HEK293T (cell line): ENCODE results near the gene C1GALT1C1L.
A peak's percentile ranks its signal among the peaks of the same experiment; 100 is the strongest.
"Not testable (repeated sequence)": the region's sequence is repeated elsewhere in the genome, so short reads cannot be mapped to it uniquely, and the experiment has no call there.

Experiments used
- CTCF ChIA-PET: fragments of 350-600 bp; formaldehyde crosslinking; extraction: SDS; loops from one replicate; lab custom pipeline; 2021; ENCODE audit warnings: antibody characterized with exemption, inconsistent platforms; lab: Yijun Ruan, JAX
- POLR2A ChIA-PET: fragments of 350-600 bp; formaldehyde crosslinking; extraction: SDS; loops from one replicate; lab custom pipeline; 2020; ENCODE audit warnings: antibody characterized with exemption, inconsistent platforms; lab: Yijun Ruan, JAX
- DNase-seq: peaks from one replicate; pipeline ENCODE4 v3.0.0; 2012; ENCODE audit warnings: mixed read lengths; ENCODE audit errors: extremely low spot score
- ARNT ChIP-seq: fragments of 450-650 bp; IDR thresholded peaks from 2 replicates; pipeline ENCODE4 v1.6.1; 2017; ENCODE audit warnings: mild to moderate bottlenecking
- BHLHE40 ChIP-seq: fragments of 450-650 bp; IDR thresholded peaks from 2 replicates; pipeline ENCODE4 v1.6.1; 2016; ENCODE audit warnings: mild to moderate bottlenecking, moderate library complexity, borderline replicate concordance
- CTBP1 ChIP-seq: fragments of 450-650 bp; IDR thresholded peaks from 2 replicates; pipeline ENCODE4 v1.6.1; 2016; ENCODE audit warnings: borderline replicate concordance
- ELF4 ChIP-seq: fragments of 450-650 bp; IDR thresholded peaks from 2 replicates; pipeline ENCODE4 v1.6.1; 2017; ENCODE audit warnings: antibody characterized with exemption
- FOXA1 ChIP-seq: fragments of 450-650 bp; IDR thresholded peaks from 2 replicates; pipeline ENCODE4 v1.6.1; 2016; ENCODE audit warnings: mild to moderate bottlenecking
- FOXK2 ChIP-seq: fragments of 450-650 bp; IDR thresholded peaks from 2 replicates; pipeline ENCODE4 v1.6.1; 2016; ENCODE audit warnings: mild to moderate bottlenecking
- FOXM1 ChIP-seq: fragments of 450-650 bp; IDR thresholded peaks from 2 replicates; pipeline ENCODE4 v1.6.1; 2017; ENCODE audit warnings: mild to moderate bottlenecking, borderline replicate concordance
- HDGF ChIP-seq: fragments of 450-650 bp; IDR thresholded peaks from 2 replicates; pipeline ENCODE4 v1.6.1; 2017; ENCODE audit warnings: antibody characterized with exemption, borderline replicate concordance
- L3MBTL2 ChIP-seq: fragments of 450-650 bp; conservative IDR thresholded peaks from 2 replicates; pipeline ENCODE4 v1.6.1; 2016; ENCODE audit warnings: mild to moderate bottlenecking
- LEF1 ChIP-seq: fragments of 450-650 bp; IDR thresholded peaks from 2 replicates; pipeline ENCODE4 v1.6.1; 2017; ENCODE audit warnings: mild to moderate bottlenecking, borderline replicate concordance
- NFRKB ChIP-seq: fragments of 450-650 bp; IDR thresholded peaks from 2 replicates; pipeline ENCODE4 v1.6.1; 2016; ENCODE audit warnings: mild to moderate bottlenecking, moderate library complexity
- PKNOX1 ChIP-seq: fragments of 450-650 bp; IDR thresholded peaks from 2 replicates; pipeline ENCODE4 v1.6.1; 2016
- SP1 ChIP-seq: fragments of 450-650 bp; IDR thresholded peaks from 2 replicates; pipeline ENCODE4 v1.6.1; 2017
- SUZ12 ChIP-seq: fragments of 450-650 bp; IDR thresholded peaks from 2 replicates; pipeline ENCODE4 v1.6.1; 2016; ENCODE audit warnings: mild to moderate bottlenecking
- TARDBP ChIP-seq: fragments of 450-650 bp; IDR thresholded peaks from 2 replicates; pipeline ENCODE4 v1.6.1; 2016
- ZNF384 ChIP-seq: fragments of 450-650 bp; IDR thresholded peaks from 2 replicates; pipeline ENCODE4 v1.6.1; 2016

C1GALT1C1L gene

GRCh38 chr2:43637030-43637803 lies 39.0 kb downstream of the C1GALT1C1L start, which contains the start of gene PLEKHH2:
Gene PLEKHH2 (plus strand): TSS chr2:43637260. CDS start chr2:43644674, 7,414 bp downstream.
- CTCF ChIA-PET: no interaction called here
- TF ChIP-seq ZNF384 (no peak), PKNOX1 (peak; percentile 99), SP1 (peak; percentile 60; the same call in 1 of the 2 replicates), FOXK2 (no peak), CTBP1 (no peak)
- POLR2A ChIA-PET: interaction anchor here (0.7 to 1.8 kb wide), 7 partner anchors 14 to 161 kb away, joined by 3 to 6 read pairs (median 3); partner anchors contain the start of genes C1GALT1C1L and DYNC2LI1
- peak; percentile 98 for DNase-seq

GRCh38 chr2:43636621-43637020 lies 39.6 kb downstream of the C1GALT1C1L start:
- ChIA-PET POLR2A (interaction anchor here (0.7 to 1.8 kb wide), 7 partner anchors 15 to 161 kb away, joined by 3 to 6 read pairs (median 3); partner anchors contain the start of genes C1GALT1C1L and DYNC2LI1), CTCF (no interaction called here)
- DNase-seq: no peak
- TF ChIP-seq HDGF: no peak
- TF ChIP-seq LEF1: no peak
- no peak for TF ChIP-seq PKNOX1
- TF ChIP-seq FOXA1: no peak
- TF ChIP-seq FOXM1: no peak
- no peak for TF ChIP-seq CTBP1

GRCh38 chr2:43636153-43636552 lies 40.1 kb downstream of the C1GALT1C1L start:
- POLR2A ChIA-PET: interaction anchor here (1.3 to 1.8 kb wide), 2 partner anchors 40 to 89 kb away, joined by 3 to 6 read pairs; partner anchors contain the start of gene C1GALT1C1L
- CTCF ChIA-PET, DNase-seq: not testable (repeated sequence)

DNA sequence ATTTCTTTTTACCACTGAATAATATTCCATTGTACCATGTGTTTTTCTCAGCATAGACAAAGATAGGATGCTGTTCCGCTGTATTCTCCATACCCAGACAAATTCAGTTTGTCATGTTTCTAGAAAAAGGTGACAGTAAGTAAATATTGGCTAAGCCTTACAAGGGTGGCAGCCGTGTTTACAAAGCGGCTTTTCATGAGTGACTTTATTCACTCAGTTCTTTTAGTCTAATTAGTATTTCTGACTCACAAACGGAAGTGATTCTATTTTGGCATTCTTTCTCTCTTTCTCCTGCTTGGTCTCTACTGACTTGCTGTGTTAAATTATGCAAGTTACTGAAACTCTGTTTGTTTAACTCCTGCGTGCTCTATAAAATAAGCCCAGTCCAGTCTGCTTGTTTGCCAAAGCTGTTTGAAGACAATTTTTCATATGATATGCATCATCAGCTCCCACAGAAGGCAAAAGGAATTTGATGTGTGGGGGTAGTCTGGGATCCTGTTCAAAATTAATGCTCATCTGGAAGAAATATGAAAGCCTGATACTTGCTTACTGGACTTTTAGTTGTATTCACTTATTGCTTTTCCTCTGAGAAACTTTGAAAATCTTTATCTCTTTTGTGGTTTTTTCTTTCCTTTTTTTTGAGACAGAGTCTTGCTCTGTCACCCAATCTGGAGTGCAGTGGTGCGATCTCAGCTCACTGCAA lies 41.5 kb downstream of the C1GALT1C1L start:
- TF ChIP-seq LEF1: no peak
- no peak for TF ChIP-seq FOXK2
- TF ChIP-seq HDGF: no peak
- TF ChIP-seq SUZ12: no peak
- no peak for TF ChIP-seq TARDBP
- TF ChIP-seq NFRKB: no peak
- no peak for TF ChIP-seq FOXM1
- no peak for TF ChIP-seq PKNOX1
- no peak; the same call in 1 of the 2 replicates for TF ChIP-seq FOXA1
- no peak for TF ChIP-seq ZNF384
- TF ChIP-seq CTBP1: no peak
- no peak for TF ChIP-seq ARNT
- no peak for TF ChIP-seq BHLHE40
- no peak for TF ChIP-seq SP1
- no peak for TF ChIP-seq ELF4
- no peak for TF ChIP-seq L3MBTL2
- CTCF ChIA-PET: no interaction called here
- POLR2A ChIA-PET: interaction anchor here (1.3 kb wide), 1 partner anchor 39 kb away, joined by 3 read pairs; the partner anchor contains the start of gene THADA
- DNase-seq: no peak

DNA sequence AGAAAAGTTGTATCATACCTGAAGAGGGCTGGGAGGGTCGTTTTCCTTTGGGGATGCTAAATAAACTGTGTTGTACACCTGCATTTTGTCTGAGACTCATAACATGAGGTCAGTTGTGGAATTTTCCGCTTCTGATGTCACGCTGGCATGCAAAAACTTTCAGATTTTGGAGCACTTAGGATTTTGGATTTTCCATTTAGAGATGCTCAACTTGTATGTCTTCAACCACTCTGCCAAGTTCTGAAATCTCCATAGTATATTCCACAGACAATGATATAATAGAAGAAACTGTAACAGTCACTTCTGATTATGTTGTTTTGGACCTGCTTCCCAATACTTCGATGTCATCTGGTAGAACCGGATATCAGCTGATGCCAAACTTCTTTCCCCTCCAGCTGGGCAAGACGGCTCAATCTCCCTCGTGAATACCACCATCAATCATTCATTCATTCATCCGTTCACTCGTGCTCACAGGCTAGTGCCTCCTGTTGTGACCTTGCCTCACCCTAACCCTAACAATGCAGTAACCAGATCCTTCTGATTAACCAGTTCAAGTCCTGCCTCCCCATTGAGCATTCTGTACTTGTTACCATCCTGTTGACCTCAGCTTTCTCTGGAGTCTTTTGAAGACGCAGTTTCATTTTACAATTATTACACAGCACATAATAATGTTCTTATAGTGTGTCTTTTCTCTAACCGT lies 44.5 kb downstream of the C1GALT1C1L start:
- POLR2A ChIA-PET: no interaction called here
- CTCF ChIA-PET: no interaction called here
- TF ChIP-seq PKNOX1: no peak
- TF ChIP-seq TARDBP: no peak
- TF ChIP-seq FOXM1: no peak
- TF ChIP-seq SUZ12: no peak
- TF ChIP-seq ARNT: no peak
- TF ChIP-seq FOXK2: no peak
- no peak for TF ChIP-seq CTBP1
- no peak for TF ChIP-seq SP1
- TF ChIP-seq L3MBTL2: no peak
- TF ChIP-seq LEF1: no peak
- no peak for TF ChIP-seq HDGF
- TF ChIP-seq NFRKB: no peak
- no peak for TF ChIP-seq ELF4
- no peak for TF ChIP-seq FOXA1
- no peak for TF ChIP-seq BHLHE40
- no peak for TF ChIP-seq ZNF384
- DNase-seq: no peak
